ENCODE data around the gene SERPINE3. TPM values are rescaled to one million over a fixed set of nuclear protein-coding genes. Genes with fewer than 3 reads are reported as not detected.

The SERPINE3 gene
- total RNA-seq, 2 donors from 2014 or later = not detected

DNA sequence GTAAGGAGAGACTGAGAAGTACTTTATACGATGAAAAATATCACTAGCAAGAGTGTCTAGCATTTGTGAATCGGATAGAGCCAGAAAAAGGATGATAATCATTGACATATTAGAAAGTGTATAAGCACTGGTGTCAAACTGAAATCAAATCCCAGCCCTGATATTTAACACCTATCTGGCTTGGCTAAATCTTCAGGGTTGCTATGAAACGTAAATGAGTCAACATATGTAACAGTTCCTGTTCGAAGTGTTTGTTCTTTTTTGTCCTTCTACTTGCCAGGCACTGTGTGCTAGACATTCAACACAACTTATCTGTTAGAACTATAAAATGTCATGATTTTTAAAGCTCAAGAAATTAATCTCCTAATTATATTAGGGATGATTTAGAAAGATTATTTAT, 40.8 kb downstream of the SERPINE3 start:
- no peaks in the 10 kb centered on the region for H3K9me3 ChIP-seq
- no peaks in the 10 kb centered on the region for H3K4me1 ChIP-seq
- no peaks in the 10 kb centered on the region for H3K27me3 ChIP-seq
- TF ChIP-seq, protein P1, sequence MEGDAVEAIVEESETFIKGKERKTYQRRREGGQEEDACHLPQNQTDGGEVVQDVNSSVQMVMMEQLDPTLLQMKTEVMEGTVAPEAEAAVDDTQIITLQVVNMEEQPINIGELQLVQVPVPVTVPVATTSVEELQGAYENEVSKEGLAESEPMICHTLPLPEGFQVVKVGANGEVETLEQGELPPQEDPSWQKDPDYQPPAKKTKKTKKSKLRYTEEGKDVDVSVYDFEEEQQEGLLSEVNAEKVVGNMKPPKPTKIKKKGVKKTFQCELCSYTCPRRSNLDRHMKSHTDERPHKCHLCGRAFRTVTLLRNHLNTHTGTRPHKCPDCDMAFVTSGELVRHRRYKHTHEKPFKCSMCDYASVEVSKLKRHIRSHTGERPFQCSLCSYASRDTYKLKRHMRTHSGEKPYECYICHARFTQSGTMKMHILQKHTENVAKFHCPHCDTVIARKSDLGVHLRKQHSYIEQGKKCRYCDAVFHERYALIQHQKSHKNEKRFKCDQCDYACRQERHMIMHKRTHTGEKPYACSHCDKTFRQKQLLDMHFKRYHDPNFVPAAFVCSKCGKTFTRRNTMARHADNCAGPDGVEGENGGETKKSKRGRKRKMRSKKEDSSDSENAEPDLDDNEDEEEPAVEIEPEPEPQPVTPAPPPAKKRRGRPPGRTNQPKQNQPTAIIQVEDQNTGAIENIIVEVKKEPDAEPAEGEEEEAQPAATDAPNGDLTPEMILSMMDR (IDR thresholded peaks at IDR 0.05) = no peak
- no peak overlapping the region for H3K4me3 ChIP-seq
- no peak overlapping the region for H3K27ac ChIP-seq
- no peak for DNase-seq
- H3K9ac ChIP-seq (ENCODE audit: low read depth in 2 of 2, low read length in 2 of 2) = no peak overlapping the region
- H3K36me3 ChIP-seq = no peaks in the 10 kb centered on the region
- intact Hi-C loops (cut with DNase I) = no loop called here

DNA sequence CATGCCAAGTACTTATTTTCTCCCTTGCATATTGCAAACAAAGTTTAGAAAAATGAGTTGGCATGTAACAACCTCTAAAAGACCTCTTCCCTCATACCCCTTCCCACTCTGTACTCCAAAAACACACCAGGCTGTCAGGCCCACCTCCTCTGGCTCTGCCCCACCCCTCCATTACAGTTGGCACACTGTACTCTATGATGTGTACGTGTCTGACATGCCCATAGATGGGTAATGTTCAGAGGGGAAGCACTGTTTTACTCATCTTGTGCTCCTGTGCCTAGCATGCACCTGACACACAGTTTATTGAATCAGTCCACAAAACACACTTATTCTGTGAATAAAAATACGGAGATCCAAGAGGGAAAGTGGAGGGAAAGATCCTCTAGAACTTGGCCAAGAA, 45.6 kb downstream of the SERPINE3 start:
- H3K4me1 ChIP-seq = no peaks in the 10 kb centered on the region
- H3K36me3 ChIP-seq = no peaks in the 10 kb centered on the region
- TF ChIP-seq, protein P1 (IDR thresholded peaks at IDR 0.05) = no peak
- no peaks in the 10 kb centered on the region for H3K27me3 ChIP-seq
- intact Hi-C loops (cut with DNase I) = no loop called here
- no peak for DNase-seq
- no peak overlapping the region for H3K27ac ChIP-seq
- no peak overlapping the region for H3K4me3 ChIP-seq
- no peaks in the 10 kb centered on the region for H3K9me3 ChIP-seq
- H3K9ac ChIP-seq (ENCODE audit: low read depth in 2 of 2, low read length in 2 of 2) = no peak overlapping the region

DNA sequence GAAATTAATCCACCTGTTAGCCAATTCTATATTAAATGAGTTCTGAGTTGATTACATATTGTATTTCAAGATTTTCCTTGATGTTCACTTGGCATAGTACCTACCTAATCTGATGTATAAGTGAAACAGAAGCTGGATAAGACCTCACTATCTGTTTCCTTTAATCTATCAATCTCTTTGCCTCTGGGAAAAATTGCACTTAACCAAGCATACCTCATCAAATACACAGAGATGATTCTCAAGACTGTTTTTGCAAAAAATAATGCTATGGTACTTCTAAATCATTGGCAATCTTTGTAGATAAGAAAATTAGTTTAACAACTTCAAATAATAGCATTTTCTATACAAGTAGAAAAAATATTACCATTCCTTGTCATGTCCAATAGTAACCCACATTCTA, 55.2 kb downstream of the SERPINE3 start:
- no peak for DNase-seq
- no peak overlapping the region for H3K4me3 ChIP-seq
- TF ChIP-seq, protein P1 (IDR thresholded peaks at IDR 0.05) = no peak
- H3K27me3 ChIP-seq = no peaks in the 10 kb centered on the region
- no peak overlapping the region for H3K9ac ChIP-seq (ENCODE audit: low read depth in 2 of 2, low read length in 2 of 2)
- no peaks in the 10 kb centered on the region for H3K9me3 ChIP-seq
- H3K4me1 ChIP-seq = no peaks in the 10 kb centered on the region
- H3K36me3 ChIP-seq = peaks cover 3% of the 10 kb centered on the region
- H3K27ac ChIP-seq = no peak overlapping the region
- intact Hi-C loops (cut with DNase I) = no loop called here

DNA sequence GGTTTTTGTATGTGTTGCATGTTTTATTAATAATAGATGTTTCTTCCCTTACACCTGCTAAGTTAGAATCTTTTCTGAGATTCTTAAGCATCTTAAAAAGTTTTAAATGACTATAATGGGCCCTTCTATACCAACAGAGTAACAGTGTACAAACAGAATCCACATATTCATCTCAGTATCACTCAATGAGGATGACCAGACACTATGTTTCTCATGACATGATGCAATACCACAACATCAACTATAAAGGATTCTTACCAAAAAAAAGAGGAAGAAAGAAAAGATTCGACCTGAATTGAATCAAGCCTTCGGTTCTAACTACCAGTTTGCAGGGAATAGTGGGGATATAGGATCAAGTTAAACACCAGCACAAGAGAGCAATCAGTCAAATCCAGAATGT, 56.9 kb downstream of the SERPINE3 start:
- H3K9ac ChIP-seq (ENCODE audit: low read depth in 2 of 2, low read length in 2 of 2) = no peak overlapping the region
- H3K4me3 ChIP-seq = no peak overlapping the region
- TF ChIP-seq, protein P1 (IDR thresholded peaks at IDR 0.05) = no peak
- H3K36me3 ChIP-seq = peaks cover 3% of the 10 kb centered on the region
- DNase-seq = no peak
- no peak overlapping the region for H3K27ac ChIP-seq
- H3K4me1 ChIP-seq = no peaks in the 10 kb centered on the region
- H3K9me3 ChIP-seq = no peaks in the 10 kb centered on the region
- H3K27me3 ChIP-seq = no peaks in the 10 kb centered on the region
- intact Hi-C loops (cut with DNase I) = no loop called here

DNA sequence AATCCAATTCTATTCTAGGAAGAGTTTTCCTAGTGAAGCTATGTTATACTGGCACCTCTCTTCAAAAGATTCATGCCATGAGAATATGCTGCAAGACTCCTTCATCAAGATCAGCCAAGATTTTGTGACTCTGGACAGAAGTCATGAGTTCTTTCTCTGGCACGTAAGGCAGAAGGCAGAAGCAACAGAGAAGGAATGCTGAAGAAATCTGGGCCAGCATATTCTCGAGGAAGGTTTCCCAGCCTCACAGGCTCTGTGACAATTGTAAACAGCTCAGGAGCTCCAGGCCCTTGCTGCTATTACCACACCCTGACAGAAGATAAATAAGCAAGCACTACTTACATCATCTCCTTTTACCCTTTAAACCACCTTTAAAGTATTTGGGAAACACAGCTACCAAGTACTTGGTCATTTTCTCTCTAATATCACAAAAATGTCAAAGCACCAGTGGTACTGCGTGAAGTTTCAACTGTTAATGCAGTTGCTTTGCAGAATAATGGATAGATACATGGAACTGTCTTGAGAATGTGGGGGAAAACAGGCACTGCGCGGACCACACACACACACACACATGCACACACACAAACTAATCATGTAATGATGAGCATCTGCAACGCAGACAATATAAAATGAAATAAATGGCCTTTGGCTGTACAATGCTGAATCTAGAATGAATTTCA, 57.9 kb downstream of the SERPINE3 start:
- TF ChIP-seq, protein P1 (IDR thresholded peaks at IDR 0.05) = no peak
- Histone ChIP-seq H3K36me3 (peaks cover 3% of the 10 kb centered on the region), H3K4me1 (no peaks in the 10 kb centered on the region), H3K27me3 (no peaks in the 10 kb centered on the region), H3K9ac (ENCODE audit: low read depth in 2 of 2, low read length in 2 of 2) (no peak overlapping the region), H3K4me3 (no peak overlapping the region), H3K27ac (no peak overlapping the region), H3K9me3 (no peaks in the 10 kb centered on the region)
- intact Hi-C loops (cut with DNase I) = no loop called here
- DNase-seq = no peak

Measured in colonic mucosa (tissue), 4 donors.